GM21723 (cell line): ENCODE measurements around the gene PTPRN2.
"Not testable (repeated sequence)": the region's sequence is repeated elsewhere in the genome, so short reads cannot be mapped to it uniquely, and the experiment has no call there.

Source experiments
- ATAC-seq: cut with Tn5 transposase; IDR thresholded peaks from one replicate; pipeline ENCODE4 v1.9.1; 2021; ENCODE audit warnings: mild to moderate bottlenecking, moderate library complexity; ENCODE audit not compliant: unreplicated experiment

PTPRN2 gene

GRCh38 chr7:158164101-158165095 lies 423.2 kb downstream of the PTPRN2 start:
- ATAC-seq: no peak

DNA sequence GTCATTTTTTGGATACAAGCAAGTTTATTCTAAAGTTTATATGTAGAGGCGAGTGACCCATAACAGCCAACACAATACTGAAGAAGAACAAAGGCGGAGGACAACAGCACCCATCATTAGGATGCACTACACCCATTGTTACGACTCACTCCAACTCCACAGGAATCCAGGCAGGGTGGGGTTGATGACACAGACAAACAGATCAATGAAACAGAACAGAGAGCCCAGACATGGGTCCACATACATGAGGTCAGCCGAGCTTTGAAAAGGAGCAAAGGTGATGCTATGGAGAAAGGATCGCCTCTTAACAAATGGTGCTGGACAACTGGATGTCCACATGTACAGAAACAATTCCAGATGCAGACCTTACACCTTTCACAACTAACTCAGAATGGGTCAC lies 426.4 kb downstream of the PTPRN2 start:
- no peak for ATAC-seq

DNA sequence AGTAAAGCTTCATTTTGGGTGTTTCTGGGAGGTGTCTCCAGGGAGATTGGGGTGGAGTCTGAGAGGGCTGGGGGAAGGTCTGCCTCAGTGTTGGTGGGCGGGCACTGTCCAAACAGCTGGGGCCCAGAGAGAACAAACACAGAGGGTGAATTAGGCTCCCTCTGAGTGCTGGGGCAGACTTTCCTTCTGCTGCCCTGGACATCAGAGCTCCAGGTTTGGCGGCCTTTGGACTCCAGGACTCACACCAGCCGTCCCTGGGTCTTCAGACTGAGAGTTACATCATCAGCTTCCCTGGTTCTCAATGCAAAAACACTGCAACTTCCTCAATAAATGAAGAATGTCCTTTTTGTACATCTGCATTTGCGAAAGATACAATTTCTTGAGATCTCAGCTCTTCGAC lies 427.4 kb downstream of the PTPRN2 start:
- no peak for ATAC-seq

GRCh38 chr7:158157460-158157859 lies 430.2 kb downstream of the PTPRN2 start:
- no peak for ATAC-seq

DNA sequence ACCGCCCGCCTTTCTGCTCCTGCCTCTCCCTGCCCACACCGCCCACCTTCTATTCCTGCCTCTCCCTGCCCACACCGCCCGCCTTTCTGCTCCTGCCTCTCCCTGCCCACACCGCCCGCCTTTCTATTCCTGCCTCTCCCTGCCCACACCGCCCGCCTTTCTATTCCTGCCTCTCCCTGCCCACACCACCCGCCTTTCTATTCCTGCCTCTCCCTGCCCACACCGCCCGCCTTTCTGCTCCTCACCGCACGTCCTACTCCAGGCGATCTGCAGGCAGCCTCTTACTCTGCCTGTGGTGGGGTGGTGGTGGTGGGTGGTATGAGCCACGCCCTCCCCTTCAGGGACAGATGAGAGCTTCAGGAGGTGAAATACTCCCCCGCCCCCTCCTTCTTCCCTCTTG lies 436.4 kb downstream of the PTPRN2 start:
- ATAC-seq: not testable (repeated sequence)

DNA sequence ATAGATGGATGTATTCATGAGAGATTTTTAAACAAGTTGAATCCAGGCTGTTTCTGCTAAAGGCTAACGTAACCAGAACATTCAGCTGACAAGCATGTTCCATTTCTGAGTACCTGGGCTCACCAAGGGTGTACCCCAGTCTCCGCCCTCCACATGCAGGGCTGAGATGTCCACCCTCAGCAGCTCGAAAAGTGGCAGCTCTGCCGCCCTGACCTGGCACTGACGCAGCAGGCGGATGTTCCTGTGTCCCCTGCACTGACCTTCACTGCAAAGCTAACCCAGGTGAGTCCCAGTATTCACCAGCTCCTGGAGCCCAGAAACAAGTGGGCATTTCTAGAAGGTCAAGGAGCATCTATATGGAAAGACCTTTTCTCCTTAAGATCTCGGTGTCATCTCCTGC lies 437.4 kb downstream of the PTPRN2 start:
- ATAC-seq: no peak

GRCh38 chr7:158147431-158147830 lies 440.2 kb downstream of the PTPRN2 start:
- ATAC-seq: not testable (repeated sequence)

DNA sequence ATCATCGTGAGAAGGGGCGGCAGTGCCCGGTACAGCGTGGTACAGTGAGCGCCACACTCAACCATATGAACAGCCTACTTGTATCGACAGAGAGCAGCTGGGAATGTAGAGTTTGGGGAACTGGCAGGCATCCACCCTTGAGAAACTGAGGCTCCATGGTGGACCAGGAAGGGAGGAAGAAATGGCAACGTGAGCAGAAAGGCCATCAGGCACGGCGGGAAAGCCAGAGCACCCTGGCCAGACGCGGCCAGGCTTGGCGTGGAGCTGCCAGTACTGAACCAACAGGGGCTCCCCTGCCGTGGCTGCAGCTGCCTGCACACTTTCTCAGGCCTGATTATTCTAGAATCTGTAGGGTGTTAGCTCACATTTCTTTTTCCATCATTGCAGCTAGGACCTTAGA lies 442.3 kb downstream of the PTPRN2 start:
- ATAC-seq: no peak

GRCh38 chr7:158143196-158144120 lies 444.2 kb downstream of the PTPRN2 start:
- ATAC-seq: no peak

GRCh38 chr7:158142657-158143056 lies 445.0 kb downstream of the PTPRN2 start:
- ATAC-seq: no peak

GRCh38 chr7:158141806-158142518 lies 445.7 kb downstream of the PTPRN2 start:
- ATAC-seq: no peak

DNA sequence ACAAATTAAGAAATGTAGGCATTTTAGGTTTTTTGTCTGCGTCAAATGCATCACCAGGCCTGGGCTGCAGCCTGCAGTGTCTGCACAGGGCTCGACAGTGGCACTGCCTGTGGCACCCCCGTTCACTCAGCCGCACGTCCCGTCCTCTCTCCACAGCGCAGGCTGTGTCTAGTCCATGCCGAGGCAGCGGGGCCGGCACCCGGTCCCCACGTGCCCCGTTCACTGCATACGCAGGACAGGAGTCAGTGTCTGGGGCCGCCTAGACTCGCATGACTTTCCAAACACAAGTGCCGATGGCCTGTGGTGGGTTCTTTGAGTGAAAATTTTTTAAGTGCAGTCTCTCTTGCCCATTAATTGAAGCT lies 446.4 kb downstream of the PTPRN2 start:
- no peak for ATAC-seq

GRCh38 chr7:158140538-158141220 lies 446.9 kb downstream of the PTPRN2 start:
- ATAC-seq: no peak

GRCh38 chr7:158139499-158139898 lies 448.1 kb downstream of the PTPRN2 start:
- no peak for ATAC-seq

DNA sequence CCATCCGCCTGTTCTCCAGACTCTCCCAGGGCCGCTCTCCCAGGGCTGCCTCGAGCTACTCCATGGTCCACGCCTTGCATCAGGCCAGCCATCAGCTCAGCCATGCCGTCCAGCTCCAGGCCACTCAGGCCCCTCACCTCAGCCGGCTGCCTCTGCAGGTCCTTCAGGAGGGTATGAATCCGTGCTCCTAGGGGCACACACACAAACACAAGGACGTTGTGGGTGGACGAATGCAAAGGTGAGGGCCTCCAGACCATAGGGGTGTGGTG lies 449.4 kb downstream of the PTPRN2 start:
- no peak for ATAC-seq

- ATAC-seq: no peak
Observed at GRCh38 chr7:158137516-158138328, 449.9 kb downstream of the PTPRN2 start.

DNA sequence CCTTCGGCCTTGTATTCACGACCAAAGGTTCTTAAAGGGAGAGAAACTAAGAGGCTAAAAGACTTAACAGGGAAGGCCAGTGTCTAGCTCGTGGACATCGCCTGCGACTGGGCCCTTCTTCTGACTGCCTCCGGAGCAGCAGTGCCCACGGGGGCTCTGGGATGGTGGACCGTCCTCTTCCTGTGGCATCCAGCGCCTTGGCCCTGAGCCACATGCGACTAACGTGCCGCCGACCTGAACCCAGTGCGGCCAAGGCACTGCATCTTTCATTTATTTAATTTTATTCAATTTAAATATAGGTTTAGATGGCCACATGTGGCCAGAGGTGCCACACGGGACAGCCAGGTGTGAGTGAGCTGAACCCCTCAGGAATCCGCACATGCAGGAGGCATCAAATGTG lies 451.7 kb downstream of the PTPRN2 start:
- ATAC-seq: no peak

DNA sequence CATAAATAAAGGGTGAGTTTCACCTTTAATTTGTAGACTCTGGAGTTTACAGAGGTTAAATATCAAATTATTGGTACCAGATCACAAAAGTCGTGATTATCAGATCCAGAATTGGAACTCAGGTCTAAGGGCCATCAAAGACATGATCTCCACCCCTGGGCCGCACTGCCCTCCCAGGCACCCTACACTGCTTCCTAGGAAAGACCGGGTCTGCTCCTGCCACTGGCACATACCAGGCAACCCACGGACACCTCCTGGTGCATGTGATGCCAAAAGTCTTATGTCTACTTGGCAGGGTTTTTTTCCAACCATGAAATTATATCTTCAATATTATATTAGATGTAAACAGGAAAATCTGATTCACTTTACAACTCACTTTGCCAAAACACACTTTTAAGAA lies 452.8 kb downstream of the PTPRN2 start:
- no peak for ATAC-seq

DNA sequence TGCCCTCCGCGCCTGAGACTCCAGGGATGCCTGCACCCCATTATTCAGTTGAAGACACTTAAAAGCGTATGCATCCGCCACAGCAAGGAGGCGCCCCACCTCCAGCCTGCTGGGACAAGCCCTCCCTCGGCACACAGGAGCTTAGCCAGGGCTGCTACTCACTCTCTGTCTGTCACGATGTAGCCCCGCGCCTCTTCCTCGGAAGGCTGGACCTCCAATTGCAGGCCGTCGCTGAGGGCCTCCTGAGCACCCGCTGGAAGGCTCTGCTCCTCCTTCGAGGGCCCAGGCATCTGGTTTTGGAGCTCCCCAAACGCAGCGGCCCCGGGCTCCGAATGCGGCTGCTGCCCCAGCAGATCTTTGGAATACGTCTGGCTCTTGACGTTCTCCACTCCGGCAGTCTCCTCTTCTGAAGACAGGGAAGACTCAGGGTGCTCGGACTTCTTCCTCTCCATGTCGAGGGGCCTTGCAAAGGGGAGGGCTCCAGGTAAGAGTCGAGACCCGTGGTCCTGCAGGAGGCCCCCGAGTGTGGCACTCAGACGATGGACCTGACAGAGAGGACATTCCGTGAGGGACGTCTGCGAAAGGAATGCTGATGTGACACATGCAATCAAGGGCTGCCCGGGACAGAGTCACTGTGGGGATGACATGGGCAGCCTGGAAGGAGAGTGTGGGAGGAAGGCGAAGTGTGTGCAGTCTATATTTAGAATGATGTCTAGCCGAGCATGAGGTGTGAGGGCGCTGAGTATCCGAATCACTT lies 453.9 kb downstream of the PTPRN2 start:
- ATAC-seq: no peak
